ENCODE results near the gene ELSPBP1.
"Not testable (repeated sequence)": the region's sequence is repeated elsewhere in the genome, so short reads cannot be mapped to it uniquely, and the experiment has no call there.

ELSPBP1 gene

DNA sequence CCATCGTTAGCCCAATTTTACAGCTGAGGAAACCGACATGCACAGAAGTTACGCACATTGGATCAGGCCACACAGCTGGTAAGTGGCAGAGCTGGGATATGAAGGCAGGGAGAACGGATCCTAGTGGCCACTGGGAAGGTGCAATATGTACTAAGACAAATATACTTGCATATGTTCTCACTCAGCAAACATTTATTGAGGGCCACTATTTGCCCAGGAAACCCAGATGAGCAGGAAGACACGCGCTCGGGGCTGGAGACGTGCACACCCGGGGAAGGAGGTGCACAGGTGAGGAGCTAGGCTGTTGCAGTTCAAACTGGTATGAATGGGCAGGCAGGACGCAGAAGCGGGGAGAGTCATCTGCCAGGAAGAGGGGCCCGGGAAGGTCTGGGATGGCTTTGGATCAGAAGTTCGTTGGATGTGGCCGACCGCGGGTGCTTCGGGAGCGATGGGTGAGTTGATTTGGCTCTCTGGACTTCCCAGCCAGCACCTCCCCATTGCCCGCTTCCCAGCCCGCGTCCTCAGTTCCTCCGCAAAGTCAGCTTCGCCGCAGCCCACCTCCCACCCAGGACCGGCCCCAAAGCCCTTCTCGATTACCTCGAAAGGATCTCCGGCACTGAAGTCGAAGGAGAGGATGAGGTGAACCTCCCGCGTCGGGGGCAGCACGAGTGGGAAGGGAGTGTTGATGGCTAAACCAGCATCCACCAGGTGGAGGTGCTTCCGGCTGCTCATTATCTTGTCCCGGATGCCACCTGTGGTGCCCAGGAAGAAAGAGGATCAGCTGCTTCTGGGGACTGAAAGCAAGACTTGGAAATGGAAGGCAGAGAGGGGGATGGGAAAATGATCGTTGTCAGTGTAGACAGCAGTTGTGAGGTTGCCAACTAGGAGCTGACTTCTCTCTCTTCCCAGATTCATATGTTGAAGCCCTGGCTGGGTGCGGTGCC is 67.2 kb downstream of the ELSPBP1 start:
- no peak for FAIRE-seq
- no peak for DNase-seq (ENCODE audit: insufficient read length, low spot score)
- no peak for TF ChIP-seq SPI1 (IDR thresholded peaks at IDR 0.05; ENCODE audit: low read depth, low read length)
- no peak for TF ChIP-seq PAX5 (IDR thresholded peaks at IDR 0.05; ENCODE audit: insufficient read depth, low read length, severe bottlenecking)
- no peak for TF ChIP-seq POLR2AphosphoS5 (IDR thresholded peaks at IDR 0.05; ENCODE audit: low read depth, low read length)
- TF ChIP-seq POLR2A (IDR thresholded peaks at IDR 0.05; ENCODE audit: low read depth, low read length), result no peak
- no peak for TF ChIP-seq TAF1 (IDR thresholded peaks at IDR 0.05; ENCODE audit: low read depth, low read length)
- no peak for TF ChIP-seq POU2F2 (IDR thresholded peaks at IDR 0.05; ENCODE audit: low read depth, low read length)

DNA sequence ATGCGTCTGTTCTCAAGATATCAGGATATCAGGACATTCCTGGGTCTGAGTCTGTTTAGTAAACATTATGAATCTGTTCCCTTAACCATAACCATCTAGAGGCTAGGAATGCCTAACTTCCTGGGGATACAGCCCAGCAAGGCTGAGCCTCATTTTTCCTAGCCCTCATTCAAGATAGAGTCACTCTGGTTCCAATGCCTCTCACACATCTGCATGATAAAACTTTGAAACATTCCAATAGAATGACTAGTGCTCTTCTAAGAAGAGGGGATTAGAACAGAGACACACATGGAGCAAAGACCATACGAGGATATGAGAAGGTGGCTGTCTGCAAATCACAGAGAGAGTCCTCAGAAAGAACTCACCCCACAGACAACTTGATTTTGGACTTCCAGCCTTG is 70.1 kb downstream of the ELSPBP1 start:
- FAIRE-seq (no peak), DNase-seq (ENCODE audit: insufficient read length, low spot score) (no peak)

DNA sequence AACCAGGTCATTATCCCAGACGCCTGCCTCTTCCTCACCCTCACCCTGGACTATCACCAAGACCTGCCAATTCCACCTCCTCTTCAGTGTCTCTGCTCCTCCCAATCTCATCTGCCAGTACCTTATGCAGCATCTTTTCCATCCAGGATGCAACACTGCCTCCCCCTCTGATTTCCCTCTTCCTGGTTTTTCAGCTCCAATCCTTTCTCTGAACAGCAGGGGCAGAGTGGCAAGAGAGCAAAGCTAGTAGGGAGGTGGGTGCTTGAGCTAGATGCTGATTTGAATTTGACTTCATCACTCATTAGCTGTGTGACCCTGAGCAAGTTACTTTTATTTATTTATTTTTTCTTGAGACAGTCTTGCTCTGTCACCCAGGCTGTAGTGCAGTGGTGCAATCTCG is 75.0 kb downstream of the ELSPBP1 start:
- TF ChIP-seq SPI1 (IDR thresholded peaks at IDR 0.05; ENCODE audit: low read depth, low read length), result no peak
- TF ChIP-seq POU2F2 (IDR thresholded peaks at IDR 0.05; ENCODE audit: low read depth, low read length), result no peak
- no peak for TF ChIP-seq PAX5 (IDR thresholded peaks at IDR 0.05; ENCODE audit: insufficient read depth, low read length, severe bottlenecking)
- no peak for TF ChIP-seq POLR2A (IDR thresholded peaks at IDR 0.05; ENCODE audit: low read depth, low read length)
- no peak for TF ChIP-seq TAF1 (IDR thresholded peaks at IDR 0.05; ENCODE audit: low read depth, low read length)
- no peak for TF ChIP-seq POLR2AphosphoS5 (IDR thresholded peaks at IDR 0.05; ENCODE audit: low read depth, low read length)
- FAIRE-seq, result no peak
- no peak for DNase-seq (ENCODE audit: insufficient read length, low spot score)

More for the DNA sequence above, 70.1 kb downstream of the ELSPBP1 start:
- TF ChIP-seq SPI1 (IDR thresholded peaks at IDR 0.05; ENCODE audit: low read depth, low read length) (no peak), TAF1 (IDR thresholded peaks at IDR 0.05; ENCODE audit: low read depth, low read length) (no peak), POU2F2 (IDR thresholded peaks at IDR 0.05; ENCODE audit: low read depth, low read length) (no peak), POLR2AphosphoS5 (IDR thresholded peaks at IDR 0.05; ENCODE audit: low read depth, low read length) (no peak), PAX5 (IDR thresholded peaks at IDR 0.05; ENCODE audit: insufficient read depth, low read length, severe bottlenecking) (no peak), POLR2A (IDR thresholded peaks at IDR 0.05; ENCODE audit: low read depth, low read length) (no peak)

DNA sequence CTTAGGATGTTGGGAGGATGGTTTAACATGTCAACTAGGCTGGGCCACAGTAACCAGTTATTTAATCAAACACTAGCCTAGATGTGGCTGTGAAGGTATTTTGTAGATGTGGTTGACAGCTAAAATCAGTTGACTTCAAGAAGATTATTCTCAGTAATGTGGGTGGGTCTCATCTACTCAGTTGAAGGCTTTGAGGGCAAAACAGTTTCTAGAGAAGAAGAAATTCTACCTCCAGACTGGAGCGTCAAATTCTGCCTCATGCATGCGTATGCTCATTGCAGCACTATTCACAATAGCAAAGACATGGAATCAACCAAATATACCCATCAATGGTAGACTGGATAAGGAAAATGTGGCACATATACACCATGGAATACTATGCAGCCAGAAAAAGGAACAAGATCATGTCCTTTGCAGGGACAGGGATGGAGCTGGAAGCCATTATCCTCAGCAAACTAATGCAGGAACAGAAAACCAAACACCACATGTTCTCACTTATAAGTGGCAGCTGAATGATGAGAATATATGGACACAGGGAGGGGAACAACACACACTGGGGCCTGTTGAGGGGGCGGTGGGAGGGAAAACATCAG is 75.8 kb downstream of the ELSPBP1 start:
- not testable (repeated sequence) for FAIRE-seq

More for the DNA sequence above, 75.8 kb downstream of the ELSPBP1 start:
- not testable (repeated sequence) for DNase-seq (ENCODE audit: insufficient read length, low spot score)

Data from GM12891 (cell line).